Breast epithelium (tissue), 3 donors: ENCODE data around the gene LAMA3.

Experiments
- POLR2A ChIP-seq: fragments of 450-650 bp; IDR thresholded peaks from one replicate; pipeline ENCODE4 v1.6.1; 2016; ENCODE audit warnings: antibody characterized with exemption, mild to moderate bottlenecking, moderate library complexity
- POLR2AphosphoS5 ChIP-seq, 3 donors: sonication (generic); formaldehyde crosslinking; IDR thresholded peaks; one replicate each; pipeline ENCODE4 v1.6.1; 2017; ENCODE audit warnings: antibody characterized with exemption in 3 of 3
- TF ChIP-seq, protein P1 (sequence below), 3 donors: fragments of 450-650 bp; IDR thresholded peaks; one replicate each; pipeline ENCODE4 v1.5.1; 2016 to 2017; ENCODE audit warnings: antibody characterized with exemption in 3 of 3, mild to moderate bottlenecking in 3 of 3, moderate library complexity in 3 of 3

DNA sequence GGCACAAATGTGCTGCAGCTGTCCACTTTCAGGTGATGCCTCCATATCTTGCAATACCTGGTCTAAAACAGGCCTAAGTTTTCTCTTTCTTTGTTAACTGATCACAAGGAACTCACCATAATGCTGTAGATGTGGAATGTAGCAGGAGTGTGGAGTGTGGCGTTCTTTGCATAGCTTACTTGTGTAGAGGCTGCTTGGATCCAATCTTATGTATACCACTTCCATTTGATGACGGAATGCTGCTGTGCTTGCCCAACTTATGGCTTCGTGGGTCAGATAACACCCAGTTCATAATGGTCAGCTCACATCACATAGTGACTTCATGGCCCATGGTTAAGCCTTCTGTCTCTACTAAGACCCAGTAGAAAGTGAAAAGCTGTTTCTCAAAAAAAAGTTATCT lies 114.5 kb downstream of the LAMA3 start:
- TF ChIP-seq, protein P1, sequence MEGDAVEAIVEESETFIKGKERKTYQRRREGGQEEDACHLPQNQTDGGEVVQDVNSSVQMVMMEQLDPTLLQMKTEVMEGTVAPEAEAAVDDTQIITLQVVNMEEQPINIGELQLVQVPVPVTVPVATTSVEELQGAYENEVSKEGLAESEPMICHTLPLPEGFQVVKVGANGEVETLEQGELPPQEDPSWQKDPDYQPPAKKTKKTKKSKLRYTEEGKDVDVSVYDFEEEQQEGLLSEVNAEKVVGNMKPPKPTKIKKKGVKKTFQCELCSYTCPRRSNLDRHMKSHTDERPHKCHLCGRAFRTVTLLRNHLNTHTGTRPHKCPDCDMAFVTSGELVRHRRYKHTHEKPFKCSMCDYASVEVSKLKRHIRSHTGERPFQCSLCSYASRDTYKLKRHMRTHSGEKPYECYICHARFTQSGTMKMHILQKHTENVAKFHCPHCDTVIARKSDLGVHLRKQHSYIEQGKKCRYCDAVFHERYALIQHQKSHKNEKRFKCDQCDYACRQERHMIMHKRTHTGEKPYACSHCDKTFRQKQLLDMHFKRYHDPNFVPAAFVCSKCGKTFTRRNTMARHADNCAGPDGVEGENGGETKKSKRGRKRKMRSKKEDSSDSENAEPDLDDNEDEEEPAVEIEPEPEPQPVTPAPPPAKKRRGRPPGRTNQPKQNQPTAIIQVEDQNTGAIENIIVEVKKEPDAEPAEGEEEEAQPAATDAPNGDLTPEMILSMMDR (IDR thresholded peaks at IDR 0.05), result no peak
- TF ChIP-seq POLR2A (no peak), POLR2AphosphoS5 (IDR thresholded peaks at IDR 0.05) (no peak)
